Left renal cortex interstitium (tissue), 4 donors: Measurements from ENCODE around the gene ZNF467. TPM values are rescaled to one million over a fixed set of nuclear protein-coding genes. Genes with fewer than 3 reads are reported as not detected.

Experiments
- DNase-seq, 4 donors: peaks; one replicate each; pipeline ENCODE4 v3.0.0-alpha.2; 2013; ENCODE audit warnings: low read depth in 4 of 4, low spot score in 2 of 4, missing footprints in 1 of 4
- polyA plus RNA-seq, 4 donors: library from polyadenylated mRNA; unstranded; fragments of 120-200 nt; gene quantifications; one replicate each; pipeline ENCODE4 v1.2.1, GENCODE V29; 2013; ENCODE audit not compliant: insufficient read length in 4 of 4

The ZNF467 gene
- polyA plus RNA-seq, 4 donors = 24.9 to 39.2 (median 36.2) TPM

DNA sequence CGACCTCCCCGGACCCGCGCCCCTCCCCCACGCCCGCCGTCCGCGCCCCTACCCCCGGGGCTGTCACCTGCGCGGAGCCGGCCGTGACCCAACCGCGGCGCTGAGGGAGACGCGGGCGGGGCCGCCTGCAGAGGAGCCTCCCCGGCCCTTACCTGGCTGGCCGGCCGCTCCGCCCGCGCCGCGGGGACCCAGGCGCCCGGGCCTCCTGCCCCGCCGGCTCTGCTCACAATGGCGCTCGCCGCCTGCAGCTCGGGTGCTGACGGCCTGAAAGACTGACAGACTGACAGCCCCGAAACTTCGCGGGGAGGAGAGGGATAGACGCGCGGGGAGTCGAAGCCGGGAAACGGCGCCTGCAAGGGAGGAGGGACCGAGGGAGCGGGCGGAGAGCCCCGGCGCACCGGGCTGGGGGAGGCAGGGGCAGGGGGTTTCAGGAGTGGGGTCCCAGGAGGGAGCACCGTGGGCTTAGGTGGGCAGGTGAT, 393 bp downstream of the ZNF467 start:
- DNase-seq = no peak

DNA sequence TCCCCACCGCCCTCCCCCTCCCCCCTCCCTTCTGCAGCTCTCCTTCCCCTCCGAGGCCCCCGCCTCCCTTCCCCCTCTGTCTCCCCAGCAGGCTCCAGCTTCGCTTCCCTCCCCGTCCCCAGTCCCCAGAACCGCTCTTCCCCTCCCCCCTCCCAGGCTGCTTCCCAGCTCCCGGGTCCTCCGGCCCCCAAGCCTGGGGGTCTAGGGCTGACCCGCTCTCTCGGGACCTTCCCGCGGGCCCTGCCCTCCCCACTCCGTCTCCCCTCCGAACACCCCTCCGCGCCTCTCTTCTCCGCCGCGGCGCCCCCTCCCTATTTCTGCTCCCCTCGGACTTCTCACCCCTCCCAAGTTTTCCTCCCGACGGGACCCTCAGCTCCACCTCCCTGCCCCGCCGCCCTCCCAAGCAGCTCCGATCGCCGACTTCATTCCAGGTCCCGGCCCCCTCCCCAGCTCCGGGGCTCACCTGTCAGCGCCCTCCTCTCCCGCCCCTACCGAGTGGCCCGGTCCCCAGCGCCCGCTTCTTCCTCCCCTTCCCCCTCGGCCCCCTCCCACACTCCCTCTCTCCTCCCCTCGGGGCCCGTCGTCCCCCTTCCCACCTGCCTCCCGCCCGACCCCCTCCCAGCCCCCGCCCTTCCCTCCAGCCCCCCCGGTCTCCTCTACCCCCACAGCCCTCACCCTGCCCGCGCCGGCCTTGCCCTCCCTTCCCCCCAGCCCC, 990 bp downstream of the ZNF467 start:
- DNase-seq = no peak

GRCh38 chr7:149771720-149772240, 1.6 kb downstream of the ZNF467 start:
- peak; percentile 83 to 92 (median 90) for DNase-seq

GRCh38 chr7:149770728-149771636, 2.4 kb downstream of the ZNF467 start:
- DNase-seq = peak in 1 of 4 donors; percentile 25

- no peak for DNase-seq
These were observed 3.5 kb downstream of the ZNF467 start for GRCh38 chr7:149769915-149770314.

- DNase-seq = no peak
These were observed 4.5 kb downstream of the ZNF467 start for GRCh38 chr7:149768931-149769330.

- DNase-seq = no peak
These were observed 6.3 kb downstream of the ZNF467 start for GRCh38 chr7:149767068-149767467.

DNA sequence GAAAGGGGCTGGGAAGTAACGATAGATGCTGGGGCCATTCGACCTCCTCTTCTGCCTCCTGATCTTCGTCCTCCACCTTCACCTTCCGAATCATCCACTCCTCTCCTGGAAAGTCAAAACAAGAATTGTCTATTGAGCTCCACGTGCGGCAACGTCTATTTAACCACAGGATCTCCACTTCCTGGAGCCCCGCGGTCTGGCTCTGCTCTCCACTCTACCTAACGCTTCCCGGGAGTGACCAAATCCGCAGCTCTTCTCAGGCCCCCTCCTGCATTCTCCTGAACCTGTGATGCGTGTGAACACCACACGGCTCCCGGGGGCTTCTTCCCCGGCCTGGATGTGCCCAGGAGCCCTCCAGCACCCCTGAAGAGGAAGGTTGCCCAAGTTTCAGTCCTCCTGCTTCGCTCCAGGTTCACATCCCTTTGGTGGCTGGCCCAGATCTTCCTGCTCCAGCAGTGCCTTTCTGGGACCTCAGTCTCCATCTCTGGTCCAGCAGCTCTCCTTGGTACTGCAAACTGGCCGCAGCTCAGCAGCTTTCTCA, 7.2 kb downstream of the ZNF467 start:
- DNase-seq = no peak

DNA sequence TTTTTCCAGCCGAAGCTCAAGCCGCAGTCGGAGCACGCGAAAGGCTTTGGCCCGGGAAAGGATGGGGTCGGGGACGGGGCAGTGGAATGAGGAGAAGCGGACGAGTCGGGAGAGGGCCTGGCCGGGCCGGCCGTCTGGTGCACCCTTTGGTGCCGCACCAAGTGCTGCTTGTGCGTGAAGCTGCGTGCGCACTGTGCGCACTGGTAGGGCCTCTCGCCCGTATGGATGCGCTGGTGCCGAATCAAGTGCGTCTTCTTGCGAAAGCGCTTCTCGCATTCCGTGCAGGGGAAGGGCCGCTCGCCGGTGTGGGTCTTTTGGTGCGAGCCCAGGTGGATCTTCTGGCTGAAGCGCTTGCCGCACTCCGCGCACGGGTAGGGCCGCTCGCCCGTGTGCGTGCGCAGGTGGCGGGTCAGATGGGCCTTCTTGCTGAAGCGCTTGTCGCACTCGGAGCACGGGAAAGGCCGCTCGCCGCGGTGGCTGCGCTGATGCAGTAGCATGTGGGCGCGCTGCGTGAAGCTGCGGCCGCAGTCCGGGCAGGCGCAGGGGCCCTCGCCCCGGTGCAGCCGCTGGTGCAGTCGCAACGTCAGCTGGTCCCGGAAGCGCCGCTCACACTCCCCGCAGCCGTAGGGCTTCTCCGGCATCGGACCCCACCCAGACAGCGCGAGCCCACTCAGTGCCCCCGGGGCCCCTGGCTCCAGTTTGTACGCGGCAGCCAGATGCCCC, 7.8 kb downstream of the ZNF467 start:
- DNase-seq = no peak

DNA sequence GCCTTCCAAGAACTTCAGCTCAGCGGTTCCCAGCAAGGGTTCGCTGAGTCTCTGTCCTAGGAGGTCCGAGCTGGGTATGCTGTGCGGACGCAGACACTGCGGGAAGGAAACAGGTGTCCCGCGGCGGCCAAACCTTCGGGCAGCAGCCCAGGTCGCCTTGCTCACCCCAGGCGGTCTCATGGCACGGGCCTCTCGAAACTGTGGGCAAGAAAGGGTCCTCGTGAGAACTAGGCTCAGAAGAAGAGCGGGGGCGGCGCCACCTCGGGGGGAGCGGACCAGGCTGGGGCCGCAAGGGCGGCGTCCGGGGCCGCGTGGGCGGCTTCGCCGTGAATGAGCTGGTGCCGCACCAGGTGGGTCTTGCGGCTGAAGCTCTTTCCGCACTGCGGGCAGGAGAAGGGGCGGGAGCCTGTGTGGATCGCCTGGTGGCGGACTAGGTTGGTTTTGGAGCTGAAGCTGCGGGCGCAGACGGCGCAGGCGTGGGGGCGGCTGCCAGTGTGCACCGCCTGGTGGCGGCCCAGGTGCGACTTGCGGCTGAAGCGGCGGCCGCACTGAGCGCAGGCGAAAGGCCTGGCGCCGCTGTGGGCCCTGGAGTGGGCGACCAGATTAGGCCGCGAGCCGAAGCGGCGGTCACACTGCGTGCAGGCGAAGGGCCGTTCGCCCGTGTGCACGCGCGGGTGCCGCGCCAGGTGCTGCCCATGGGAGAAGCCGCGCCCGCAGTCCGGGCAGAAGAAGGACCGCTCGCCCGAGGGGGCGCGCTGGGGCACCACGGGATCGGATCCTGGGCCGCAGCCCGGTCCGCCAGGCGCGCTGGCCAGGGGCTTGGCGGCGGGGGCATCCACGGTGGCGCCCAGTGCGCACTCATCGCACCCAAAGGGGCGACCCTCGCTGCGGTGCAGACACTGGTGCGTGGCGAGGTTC, 8.6 kb downstream of the ZNF467 start:
- DNase-seq = no peak

- DNase-seq = no peak
These were observed 9.7 kb downstream of the ZNF467 start for GRCh38 chr7:149763563-149764240.

DNA sequence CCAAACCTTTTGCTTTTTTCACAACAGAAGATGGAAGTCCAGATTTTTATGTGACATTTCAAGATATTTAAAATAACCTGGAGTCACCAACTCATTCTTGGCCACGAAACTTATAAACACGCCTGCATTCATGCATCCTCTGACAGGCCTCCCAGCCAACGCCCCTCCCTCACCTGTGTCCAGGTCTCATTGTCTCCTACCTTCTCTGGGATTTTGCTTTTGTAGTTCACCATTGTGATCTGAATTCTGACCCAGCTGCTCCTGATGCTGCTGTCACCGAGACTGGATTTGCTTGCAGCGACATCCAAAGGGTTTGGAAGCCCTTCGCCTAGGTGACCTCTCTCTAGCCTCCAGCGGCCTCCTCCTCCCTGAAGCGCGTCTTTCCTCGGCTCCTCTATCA, 10.8 kb downstream of the ZNF467 start:
- DNase-seq = no peak

- DNase-seq = no peak
These were observed 11.3 kb downstream of the ZNF467 start for GRCh38 chr7:149762089-149762488.

- DNase-seq = no peak
These were observed 12.1 kb downstream of the ZNF467 start for GRCh38 chr7:149761307-149761706.

DNA sequence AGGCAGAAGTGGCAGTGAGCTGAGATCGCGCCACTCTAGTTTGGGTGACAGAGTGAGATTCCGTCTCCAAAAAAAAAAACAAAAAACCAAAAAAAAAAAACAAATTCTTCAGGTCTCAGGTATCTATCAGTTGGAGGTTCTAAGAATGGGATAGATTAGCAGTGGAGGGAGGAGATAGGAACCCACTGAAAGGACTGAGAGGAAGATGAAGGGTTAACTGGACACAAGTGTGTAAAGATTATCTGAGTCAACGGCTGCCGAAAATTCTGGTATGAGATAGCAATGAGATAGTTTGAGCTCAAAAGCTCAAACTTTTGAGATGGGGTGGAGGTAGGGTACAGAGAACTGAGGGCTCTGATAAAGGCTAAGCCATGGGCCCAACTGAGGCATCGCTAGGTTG, 12.8 kb downstream of the ZNF467 start:
- no peak for DNase-seq

DNA sequence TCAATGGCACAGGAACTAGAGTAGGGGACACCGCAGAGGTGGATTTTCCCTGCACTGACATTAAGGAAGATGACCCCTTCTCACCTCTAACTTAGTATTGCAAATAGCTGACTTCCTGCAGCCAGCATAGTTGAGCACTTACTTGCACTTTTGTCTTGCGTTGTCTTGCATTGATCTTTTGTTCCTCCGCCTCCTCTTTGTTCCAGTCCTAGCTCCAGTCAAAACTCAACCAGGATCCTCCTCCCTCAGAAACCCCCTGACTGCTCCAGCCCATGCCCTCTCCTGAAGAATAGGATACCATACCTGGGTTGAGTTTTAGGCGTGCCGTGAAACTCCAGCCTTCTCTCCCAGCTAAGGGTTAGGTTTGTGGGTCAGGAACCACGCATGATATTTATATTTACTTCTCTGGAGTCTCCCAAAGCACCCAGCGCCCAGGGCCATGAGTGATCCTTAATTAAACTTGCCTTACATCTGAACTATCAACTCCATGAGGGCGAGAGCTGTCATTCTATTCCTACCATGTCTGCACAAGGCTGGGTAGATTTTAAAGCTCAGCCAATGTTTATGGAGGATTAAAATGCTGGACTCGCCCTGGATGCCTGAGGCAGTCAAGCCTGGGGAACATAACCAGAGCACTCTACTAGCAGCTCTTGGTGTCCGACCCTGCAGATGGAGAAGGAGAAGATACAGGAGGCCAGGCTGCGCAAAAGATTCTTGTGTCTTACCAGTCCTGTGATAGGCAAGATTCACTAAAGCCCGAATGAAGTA, 14.1 kb downstream of the ZNF467 start:
- DNase-seq = no peak

DNA sequence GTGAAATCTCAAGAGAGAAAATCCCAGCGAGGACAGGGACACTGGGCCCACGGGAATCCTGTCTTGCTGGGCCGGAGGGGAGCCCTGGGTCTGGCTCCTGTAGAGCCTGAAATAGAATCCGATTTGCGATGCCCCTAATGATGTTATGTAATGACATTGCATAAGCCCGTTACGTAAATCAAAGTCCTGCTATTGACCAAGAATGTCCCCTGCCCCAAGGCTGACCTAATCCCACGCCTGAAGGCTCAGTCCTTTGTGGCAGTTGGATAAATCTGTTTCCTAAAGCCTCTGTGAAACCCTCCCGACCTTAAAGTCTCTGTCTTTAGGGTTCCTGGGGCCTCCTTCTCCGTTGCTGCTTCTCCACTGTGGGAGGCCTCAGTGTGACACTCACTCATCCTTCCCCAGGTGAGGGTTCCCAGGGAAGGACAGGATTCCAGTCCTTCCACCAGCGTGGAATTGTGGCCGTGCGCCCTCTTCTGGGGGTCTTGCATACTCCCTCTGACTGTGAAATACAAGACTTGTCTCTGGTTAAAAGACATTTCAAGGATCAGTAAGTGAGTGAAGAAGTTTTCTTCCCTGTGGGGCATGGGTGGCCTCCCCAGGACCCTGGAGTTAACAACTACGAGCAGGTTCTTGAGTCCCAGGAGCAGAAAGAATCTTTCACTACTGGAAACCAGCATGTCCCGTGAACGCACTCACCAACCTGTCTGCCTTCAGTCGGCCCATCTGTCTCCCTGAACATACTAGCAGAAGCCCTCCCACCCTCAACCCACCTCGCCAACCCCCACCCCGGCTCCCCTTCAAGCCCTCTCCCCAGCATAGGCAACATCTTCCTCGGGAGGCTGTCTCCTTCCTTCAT, 19.8 kb downstream of the ZNF467 start:
- no peak for DNase-seq
